ENCODE data around the gene NFKBIB.

The NFKBIB gene

GRCh38 chr19:38904581-38905539 lies 5.1 kb downstream of the NFKBIB start:
- no peak for DNase-seq
- Mint-ChIP-seq H3K36me3 (peaks cover 43 to 50% of the 10 kb centered on the region in 2 donors), H3K27ac (no peak overlapping the region), H3K9me3 (no peaks in the 10 kb centered on the region), H3K27me3 (no peaks in the 10 kb centered on the region), H3K4me1 (peaks cover 10 to 25% of the 10 kb centered on the region in 2 donors), H3K4me3 (no peak overlapping the region)
- no peak for ATAC-seq (replicated peaks)

DNA sequence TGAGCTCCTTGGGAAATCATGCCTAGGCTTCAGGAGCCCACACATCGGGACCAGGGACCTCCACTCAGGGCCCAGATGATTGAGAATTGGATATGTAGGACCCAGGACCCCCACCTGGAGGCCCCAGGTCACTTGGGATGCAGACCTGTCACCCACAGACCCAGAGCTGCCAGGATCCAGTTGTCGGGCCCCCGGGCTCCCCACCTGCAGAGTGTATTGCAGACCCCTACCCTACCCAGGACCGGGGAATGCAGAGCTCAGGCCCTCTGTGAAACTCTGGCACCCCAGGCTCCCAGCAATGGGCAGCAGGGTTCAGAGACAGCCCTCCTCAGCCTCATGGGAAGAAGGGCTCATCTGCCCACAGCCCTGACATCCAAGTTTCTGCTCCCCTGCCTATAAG lies 5.9 kb downstream of the NFKBIB start:
- Mint-ChIP-seq H3K4me3 (no peak overlapping the region), H3K27ac (no peak overlapping the region), H3K4me1 (peaks cover 10 to 22% of the 10 kb centered on the region in 2 donors), H3K36me3 (peaks cover 44 to 53% of the 10 kb centered on the region in 2 donors), H3K27me3 (no peaks in the 10 kb centered on the region), H3K9me3 (no peaks in the 10 kb centered on the region)
- ATAC-seq (replicated peaks) = no peak
- DNase-seq = no peak

GRCh38 chr19:38907227-38907626 lies 7.5 kb downstream of the NFKBIB start:
- H3K27me3 Mint-ChIP-seq = no peaks in the 10 kb centered on the region
- H3K4me3 Mint-ChIP-seq = no peak overlapping the region
- H3K4me1 Mint-ChIP-seq = peaks cover 7% of the 10 kb centered on the region in 2 donors
- ATAC-seq (replicated peaks) (no peak), DNase-seq (no peak)
- H3K9me3 Mint-ChIP-seq = no peaks in the 10 kb centered on the region
- no peak overlapping the region for H3K27ac Mint-ChIP-seq
- peaks cover 43 to 51% of the 10 kb centered on the region in 2 donors for H3K36me3 Mint-ChIP-seq

GRCh38 chr19:38907670-38908069 lies 7.9 kb downstream of the NFKBIB start:
- ATAC-seq (replicated peaks) = no peak
- H3K4me1 Mint-ChIP-seq = peaks cover 8 to 10% of the 10 kb centered on the region in 2 donors
- no peak overlapping the region for H3K4me3 Mint-ChIP-seq
- peaks cover 42 to 51% of the 10 kb centered on the region in 2 donors for H3K36me3 Mint-ChIP-seq
- no peaks in the 10 kb centered on the region for H3K27me3 Mint-ChIP-seq
- DNase-seq = no peak
- H3K27ac Mint-ChIP-seq = peak overlapping the region; percentile 90
- no peaks in the 10 kb centered on the region for H3K9me3 Mint-ChIP-seq

GRCh38 chr19:38908911-38909310 lies 9.1 kb downstream of the NFKBIB start:
- no peak overlapping the region for H3K27ac Mint-ChIP-seq

GRCh38 chr19:38910488-38910887 lies 10.7 kb downstream of the NFKBIB start:
- H3K4me3 Mint-ChIP-seq = no peak overlapping the region
- peaks cover 39 to 46% of the 10 kb centered on the region in 2 donors for H3K36me3 Mint-ChIP-seq
- DNase-seq = no peak
- no peak overlapping the region for H3K27ac Mint-ChIP-seq
- peaks cover 10% of the 10 kb centered on the region in 2 donors for H3K4me1 Mint-ChIP-seq
- no peaks in the 10 kb centered on the region for H3K9me3 Mint-ChIP-seq
- no peak for ATAC-seq (replicated peaks)
- no peaks in the 10 kb centered on the region for H3K27me3 Mint-ChIP-seq

More at GRCh38 chr19:38908911-38909310, 9.1 kb downstream of the NFKBIB start:
- Mint-ChIP-seq H3K4me3 (no peak overlapping the region), H3K9me3 (no peaks in the 10 kb centered on the region), H3K36me3 (peaks cover 42 to 53% of the 10 kb centered on the region in 2 donors), H3K27me3 (no peaks in the 10 kb centered on the region), H3K4me1 (peaks cover 14 to 16% of the 10 kb centered on the region in 2 donors)
- ATAC-seq (replicated peaks) = no peak
- DNase-seq = no peak

DNA sequence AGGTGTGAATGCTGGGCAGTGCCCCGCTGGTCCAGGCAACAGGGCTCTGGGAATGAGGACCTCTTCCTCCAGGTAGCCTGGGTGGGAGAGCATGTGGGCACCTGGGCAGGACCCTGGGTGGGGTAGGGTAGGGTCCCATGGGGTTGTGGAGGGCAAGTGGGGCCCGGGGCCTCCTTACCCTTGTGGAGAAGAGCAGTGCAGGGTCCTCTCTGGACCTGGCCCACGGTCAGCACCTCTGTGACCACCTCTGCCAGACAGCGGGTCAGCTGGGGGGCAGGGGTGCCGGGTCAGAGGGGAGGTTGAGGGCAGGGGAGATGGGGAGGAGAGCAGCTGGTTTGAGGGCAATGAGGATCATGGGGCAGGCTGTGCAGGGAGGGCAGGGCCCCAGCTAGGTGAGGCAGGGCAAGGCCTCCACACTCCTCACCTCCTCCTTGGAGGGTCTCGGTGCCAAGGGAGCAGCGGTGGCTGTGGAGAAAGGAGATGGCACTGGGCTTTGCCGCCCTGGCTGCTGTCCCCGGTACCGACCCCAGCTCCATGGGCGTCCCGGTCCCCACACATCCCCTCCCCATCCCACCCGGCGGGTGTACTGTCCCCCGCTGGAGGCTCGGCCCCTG lies 11.7 kb downstream of the NFKBIB start:
- H3K4me3 Mint-ChIP-seq = no peak overlapping the region
- no peaks in the 10 kb centered on the region for H3K9me3 Mint-ChIP-seq

DNA sequence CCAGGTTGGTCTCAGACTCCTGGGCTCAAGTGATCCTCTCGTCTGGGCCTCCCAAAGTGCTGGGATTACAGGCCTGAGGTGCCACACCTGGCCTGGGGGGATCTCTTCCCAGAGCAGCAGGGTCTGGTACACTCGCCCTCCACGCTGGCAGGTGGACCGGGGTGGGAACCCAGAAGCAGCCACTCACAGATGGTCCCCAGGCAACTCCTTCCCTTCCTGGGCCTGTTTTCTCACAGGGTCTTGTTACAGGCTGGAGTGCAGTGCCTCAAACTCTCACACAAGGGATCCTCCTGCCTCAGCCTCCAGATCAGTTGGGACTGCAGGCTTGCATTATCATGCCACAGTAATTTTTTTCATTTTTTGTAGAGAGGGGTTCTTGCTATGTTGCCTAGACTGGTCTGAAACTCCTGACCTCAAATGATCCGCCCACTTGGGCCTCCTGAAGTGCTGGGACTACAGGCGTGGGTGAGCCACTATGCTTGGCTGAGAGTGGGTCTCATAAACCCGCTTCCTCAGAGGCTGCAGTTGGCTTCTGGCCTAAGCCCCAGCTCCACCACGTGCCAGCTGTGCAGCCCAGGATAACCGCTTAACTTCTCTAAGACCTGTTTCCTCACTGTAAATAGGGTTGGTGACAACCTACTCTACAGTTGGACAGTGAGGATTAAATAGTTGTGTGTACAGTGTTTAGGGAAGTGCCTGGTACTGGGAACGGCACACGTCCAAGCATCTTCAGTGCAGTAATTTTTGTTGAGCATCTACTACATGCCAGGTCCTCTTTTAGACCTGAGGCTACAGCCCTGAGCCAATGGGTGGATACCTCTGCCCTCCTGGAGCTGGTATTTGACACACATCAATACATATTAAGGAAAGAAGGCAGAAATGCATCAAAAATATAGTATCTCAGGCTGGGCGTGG lies 13.1 kb downstream of the NFKBIB start:
- Mint-ChIP-seq H3K9me3 (no peaks in the 10 kb centered on the region), H3K36me3 (peaks cover 36 to 41% of the 10 kb centered on the region in 2 donors)
- ATAC-seq (replicated peaks) = peak; percentile 59 to 64

More for the DNA sequence above, 11.7 kb downstream of the NFKBIB start:
- peaks cover 43 to 54% of the 10 kb centered on the region in 2 donors for H3K36me3 Mint-ChIP-seq
- H3K27ac Mint-ChIP-seq = no peak overlapping the region
- H3K27me3 Mint-ChIP-seq = no peaks in the 10 kb centered on the region
- ATAC-seq (replicated peaks) = peak in 1 of 2 donors; percentile 12
- DNase-seq = no peak
- peaks cover 10% of the 10 kb centered on the region in 2 donors for H3K4me1 Mint-ChIP-seq

GRCh38 chr19:38913958-38914357 lies 14.2 kb downstream of the NFKBIB start:
- no peak for DNase-seq
- H3K9me3 Mint-ChIP-seq = no peaks in the 10 kb centered on the region
- peaks cover 7 to 10% of the 10 kb centered on the region in 2 donors for H3K4me1 Mint-ChIP-seq
- H3K4me3 Mint-ChIP-seq = no peak overlapping the region
- H3K36me3 Mint-ChIP-seq = peaks cover 29 to 33% of the 10 kb centered on the region in 2 donors
- no peak for ATAC-seq (replicated peaks)
- H3K27ac Mint-ChIP-seq = no peak overlapping the region
- no peaks in the 10 kb centered on the region for H3K27me3 Mint-ChIP-seq

More for the DNA sequence above, 13.1 kb downstream of the NFKBIB start:
- Mint-ChIP-seq H3K4me3 (no peak overlapping the region), H3K4me1 (peaks cover 7 to 10% of the 10 kb centered on the region in 2 donors), H3K27me3 (no peaks in the 10 kb centered on the region), H3K27ac (peak overlapping the region; percentile 54)
- no peak for DNase-seq

DNA sequence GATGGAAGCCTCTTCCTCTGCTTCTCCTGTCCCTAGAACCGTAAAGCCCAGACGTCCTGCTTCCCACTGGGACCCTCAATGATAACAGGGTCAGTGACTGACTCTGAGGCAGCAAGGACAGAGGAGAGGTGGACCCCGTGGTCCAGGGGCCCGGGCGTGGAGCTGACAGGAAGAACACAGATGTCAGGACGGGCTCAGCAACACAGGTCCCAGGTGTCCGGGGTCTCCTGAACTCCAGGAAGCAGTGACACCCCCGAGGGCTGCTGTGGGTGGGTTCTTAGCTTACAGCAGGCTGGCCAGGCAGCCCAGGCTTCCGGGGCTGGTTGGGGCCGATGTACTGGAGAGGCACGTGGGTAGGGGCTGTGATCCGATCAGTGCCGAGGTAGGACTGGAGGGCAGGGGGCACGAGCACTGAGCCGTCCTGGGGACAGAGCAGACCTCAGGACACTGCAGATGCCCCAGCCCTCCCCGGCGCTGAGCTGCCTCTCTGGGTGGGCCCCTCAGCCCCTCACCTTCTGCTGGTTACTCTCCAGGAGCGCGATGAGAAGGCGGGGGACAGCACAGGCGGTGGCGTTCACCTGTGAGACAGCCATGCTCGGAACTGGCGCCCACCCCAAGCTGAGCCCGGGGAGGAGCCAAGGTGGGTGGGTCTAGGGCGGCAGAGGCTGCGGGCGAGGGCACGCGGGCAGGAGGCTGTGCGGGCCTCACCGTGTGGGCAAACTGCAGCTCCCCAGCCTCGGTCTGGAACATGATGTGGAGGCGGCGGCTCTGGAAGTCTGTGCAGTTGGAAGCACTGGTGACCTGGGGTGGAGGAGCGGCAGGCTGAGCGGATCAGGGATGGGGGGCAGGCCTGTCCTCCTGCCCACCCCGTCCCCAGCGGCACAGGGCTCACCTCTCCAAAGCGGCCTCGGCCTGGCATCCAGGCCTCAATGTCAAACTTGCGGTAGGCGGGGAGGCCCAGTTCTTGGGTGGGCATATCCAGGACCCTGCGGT lies 15.9 kb downstream of the NFKBIB start:
- H3K4me3 Mint-ChIP-seq = no peak overlapping the region
- no peak for ATAC-seq (replicated peaks)
- no peaks in the 10 kb centered on the region for H3K9me3 Mint-ChIP-seq
- H3K36me3 Mint-ChIP-seq = peaks cover 29 to 32% of the 10 kb centered on the region in 2 donors
- H3K4me1 Mint-ChIP-seq = peaks cover 7 to 10% of the 10 kb centered on the region in 2 donors
- peak overlapping the region; percentile 14 for H3K27ac Mint-ChIP-seq
- H3K27me3 Mint-ChIP-seq = no peaks in the 10 kb centered on the region
- no peak for DNase-seq

GRCh38 chr19:38917516-38917915 lies 17.7 kb downstream of the NFKBIB start:
- Mint-ChIP-seq H3K4me3 (no peak overlapping the region), H3K27ac (no peak overlapping the region), H3K36me3 (peaks cover 37 to 40% of the 10 kb centered on the region in 2 donors), H3K9me3 (peaks cover 0 to 2% of the 10 kb centered on the region in 2 donors), H3K27me3 (no peaks in the 10 kb centered on the region), H3K4me1 (peaks cover 7 to 8% of the 10 kb centered on the region in 2 donors)
- DNase-seq (no peak), ATAC-seq (replicated peaks) (no peak)

GRCh38 chr19:38917921-38918491 lies 18.2 kb downstream of the NFKBIB start:
- Mint-ChIP-seq H3K9me3 (peaks cover 0 to 2% of the 10 kb centered on the region in 2 donors), H3K4me3 (no peak overlapping the region), H3K36me3 (peaks cover 37 to 40% of the 10 kb centered on the region in 2 donors), H3K4me1 (peaks cover 3% of the 10 kb centered on the region in 2 donors), H3K27me3 (no peaks in the 10 kb centered on the region), H3K27ac (no peak overlapping the region)
- DNase-seq = no peak
- ATAC-seq (replicated peaks) = no peak

Measured in stimulated activated naive B cell treated with anti-CD40 and anti-IgM and Interleukin-4, amounts not matched to agents 10 μg/mL and 1 μg/mL and 100 μg/mL, for 72 hours (primary cell).